GM13976 (cell line): ENCODE data around the gene DIS3.
"Not testable (repeated sequence)": the region's sequence is repeated elsewhere in the genome, so short reads cannot be mapped to it uniquely, and the experiment has no call there.

Experiments used
- DNase-seq: peaks from one replicate; pipeline ENCODE4 v3.0.0; 2012; ENCODE audit warnings: low spot score
- CTCF ChIP-seq: IDR thresholded peaks from 2 replicates; pipeline ENCODE4 v1.5.1; 2012; ENCODE audit warnings: borderline replicate concordance, mild to moderate bottlenecking; ENCODE audit not compliant: insufficient read depth; ENCODE audit errors: extremely low read depth, missing control alignments, control extremely low read depth
- in situ Hi-C: fragments of 300-500 bp; cut with MboI; formaldehyde crosslinking; loops from one replicate; pipeline ENCODE4 v1.12.0; 2022; ENCODE audit warnings: low sequenced_read_pairs, mixed read lengths, inconsistent platforms; ENCODE audit not compliant: unreplicated experiment

DIS3 gene

GRCh38 chr13:72781451-72782439 lies at the start of gene DIS3, which contains the start of gene PIBF1:
Gene DIS3 (minus strand): TSS chr13:72781900. CDS start chr13:72781832, 68 bp downstream.
Gene PIBF1 (plus strand): TSS chr13:72782133. CDS start chr13:72783470, 1,337 bp downstream.
- peak; percentile 95 for DNase-seq
- TF ChIP-seq CTCF: peak; percentile 15
- in situ Hi-C loops: no loop called here

- in situ Hi-C loops: loop anchor here (25.0 kb wide), 1 partner anchor 889 kb away; no protein-coding TSS in a partner anchor
- no peak for DNase-seq
- TF ChIP-seq CTCF: no peak
These were observed 42.0 kb upstream of the DIS3 start for GRCh38 chr13:72823724-72824123.

- no peak for DNase-seq
- TF ChIP-seq CTCF: no peak
- in situ Hi-C loops: loop anchor here (25.0 kb wide), 1 partner anchor 889 kb away; no protein-coding TSS in a partner anchor
These were observed 41.4 kb upstream of the DIS3 start for GRCh38 chr13:72823081-72823480.

- in situ Hi-C loops: loop anchor here (25.0 kb wide), 1 partner anchor 891 kb away; no protein-coding TSS in a partner anchor
- no peak for DNase-seq
- no peak for TF ChIP-seq CTCF
These were observed 39.2 kb upstream of the DIS3 start for GRCh38 chr13:72820898-72821279.

- no peak for TF ChIP-seq CTCF
- no peak for DNase-seq
- in situ Hi-C loops: loop anchor here (25.0 kb wide), 1 partner anchor 892 kb away; no protein-coding TSS in a partner anchor
These were observed 38.6 kb upstream of the DIS3 start for GRCh38 chr13:72820156-72820897.

- no peak for TF ChIP-seq CTCF
- in situ Hi-C loops: loop anchor here (25.0 kb wide), 1 partner anchor 903 kb away; no protein-coding TSS in a partner anchor
- DNase-seq: peak; percentile 11
These were observed 27.3 kb upstream of the DIS3 start for GRCh38 chr13:72808917-72809500.

- in situ Hi-C loops: loop anchor here (25.0 kb wide), 1 partner anchor 906 kb away; no protein-coding TSS in a partner anchor
- DNase-seq: not testable (repeated sequence)
These were observed 24.8 kb upstream of the DIS3 start for GRCh38 chr13:72806514-72806913.
